ENCODE measurements around the gene SYT2.

GRCh38 chr1:202597090-202597761 is 113.0 kb downstream of the SYT2 start:
- no peak for TF ChIP-seq CTCF (IDR thresholded peaks at IDR 0.05; ENCODE audit: insufficient read depth, low read length)
- TF ChIP-seq POLR2AphosphoS5 (IDR thresholded peaks at IDR 0.05; ENCODE audit: low read depth): no peak
